SK-N-DZ (cell line): ENCODE data around the gene KIAA1614.
"Not testable (repeated sequence)": the region's sequence is repeated elsewhere in the genome, so short reads cannot be mapped to it uniquely, and the experiment has no call there.

Source experiments
- DNase-seq: peaks from one replicate; pipeline ENCODE4 v3.0.0-alpha.2; 2015; ENCODE audit warnings: low spot score

Gene KIAA1614

DNA sequence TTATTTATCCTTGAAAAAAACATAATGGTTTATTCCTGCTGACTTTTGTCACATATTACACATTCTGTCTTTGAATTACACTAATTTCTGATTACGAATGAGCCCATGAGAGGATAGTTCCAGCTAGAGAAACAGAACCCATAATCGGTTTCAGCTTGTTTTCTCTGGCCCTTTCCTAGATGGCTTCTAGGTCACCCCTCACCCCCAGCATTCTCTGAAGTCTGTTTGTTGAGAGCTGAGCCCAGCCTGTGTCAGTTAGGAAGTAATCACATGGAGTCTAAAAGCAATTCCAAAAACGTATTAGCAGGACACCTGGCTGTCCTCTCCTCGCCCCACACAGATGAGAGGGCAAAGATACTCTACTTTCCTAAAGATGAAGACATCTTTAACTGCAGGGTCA, 48.9 kb downstream of the KIAA1614 start:
- no peak for DNase-seq

DNA sequence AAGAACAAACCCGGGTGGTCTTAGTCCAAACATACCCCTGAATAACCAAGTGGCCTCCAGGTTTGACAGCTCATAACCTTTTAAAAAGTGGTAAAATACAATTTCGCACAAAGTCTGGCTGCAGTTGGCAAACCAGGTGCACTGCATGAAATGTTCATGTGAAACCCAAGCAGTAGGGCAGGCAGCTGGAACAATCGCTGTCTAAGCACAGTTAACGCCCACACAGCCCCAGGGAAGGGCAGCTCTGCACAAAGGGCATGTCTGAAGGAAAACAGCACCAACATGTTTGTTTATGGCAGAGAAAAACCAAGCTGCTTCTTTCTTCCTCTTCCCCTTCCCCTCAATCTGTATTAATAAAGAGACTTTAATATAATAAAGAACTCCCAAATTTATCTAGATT, 49.5 kb downstream of the KIAA1614 start:
- DNase-seq, result no peak

DNA sequence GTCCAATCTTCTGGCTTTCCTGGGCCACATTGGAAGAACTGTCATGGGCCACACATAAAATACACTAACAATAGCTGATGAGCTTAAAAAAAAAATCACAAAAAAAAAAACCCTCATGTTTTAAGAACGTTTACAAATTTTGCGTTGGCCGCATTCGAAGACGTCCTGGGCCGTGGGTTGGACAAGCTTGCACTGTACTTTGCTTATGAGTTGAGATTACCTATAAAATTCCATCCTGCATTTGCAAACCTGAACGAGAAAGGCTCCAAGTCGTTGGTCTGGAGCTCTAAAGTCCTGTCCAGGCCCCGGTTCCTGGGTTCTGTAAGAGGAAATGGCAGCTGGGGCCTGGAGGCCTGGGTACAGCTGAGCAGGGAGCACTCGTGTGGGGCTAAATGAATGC, 51.4 kb downstream of the KIAA1614 start:
- no peak for DNase-seq

DNA sequence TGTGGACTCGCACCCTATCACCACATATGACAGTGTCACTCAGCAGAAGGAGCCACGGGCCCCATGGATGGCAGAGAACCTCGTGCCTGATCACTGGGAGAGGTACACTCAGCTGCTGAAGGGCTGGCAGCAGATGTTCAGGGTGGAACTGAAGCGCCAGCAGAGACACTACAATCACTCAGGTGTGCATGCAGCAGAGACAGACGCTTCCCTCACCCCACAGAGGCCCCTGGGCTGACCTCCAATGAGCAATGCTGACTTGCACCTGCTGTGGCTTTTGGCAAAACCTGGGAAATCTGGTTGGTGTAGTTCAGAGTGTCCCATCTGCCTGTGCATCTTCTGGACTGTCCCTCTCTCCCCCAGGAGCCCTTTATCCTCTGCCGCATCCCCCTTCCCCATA, 51.9 kb downstream of the KIAA1614 start:
- no peak for DNase-seq

DNA sequence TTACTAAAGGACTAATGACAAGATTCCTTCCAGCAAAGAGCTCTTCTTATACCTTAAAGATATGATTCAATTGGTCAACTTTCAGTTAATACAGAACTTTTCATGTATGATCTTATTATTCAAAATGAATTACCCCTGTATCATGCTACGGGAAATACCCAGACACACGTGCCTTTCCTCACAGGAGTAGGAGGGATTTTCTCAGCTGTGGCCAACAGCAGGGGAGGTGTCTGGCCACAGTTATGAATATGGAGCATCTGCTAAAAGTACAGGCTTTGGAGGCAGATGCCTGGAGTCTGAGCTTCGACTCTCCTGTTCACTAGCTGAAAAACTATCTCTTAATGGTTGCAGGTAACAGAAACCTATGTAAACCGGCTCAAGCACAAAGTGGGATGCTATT, 53.6 kb downstream of the KIAA1614 start:
- no peak for DNase-seq

DNA sequence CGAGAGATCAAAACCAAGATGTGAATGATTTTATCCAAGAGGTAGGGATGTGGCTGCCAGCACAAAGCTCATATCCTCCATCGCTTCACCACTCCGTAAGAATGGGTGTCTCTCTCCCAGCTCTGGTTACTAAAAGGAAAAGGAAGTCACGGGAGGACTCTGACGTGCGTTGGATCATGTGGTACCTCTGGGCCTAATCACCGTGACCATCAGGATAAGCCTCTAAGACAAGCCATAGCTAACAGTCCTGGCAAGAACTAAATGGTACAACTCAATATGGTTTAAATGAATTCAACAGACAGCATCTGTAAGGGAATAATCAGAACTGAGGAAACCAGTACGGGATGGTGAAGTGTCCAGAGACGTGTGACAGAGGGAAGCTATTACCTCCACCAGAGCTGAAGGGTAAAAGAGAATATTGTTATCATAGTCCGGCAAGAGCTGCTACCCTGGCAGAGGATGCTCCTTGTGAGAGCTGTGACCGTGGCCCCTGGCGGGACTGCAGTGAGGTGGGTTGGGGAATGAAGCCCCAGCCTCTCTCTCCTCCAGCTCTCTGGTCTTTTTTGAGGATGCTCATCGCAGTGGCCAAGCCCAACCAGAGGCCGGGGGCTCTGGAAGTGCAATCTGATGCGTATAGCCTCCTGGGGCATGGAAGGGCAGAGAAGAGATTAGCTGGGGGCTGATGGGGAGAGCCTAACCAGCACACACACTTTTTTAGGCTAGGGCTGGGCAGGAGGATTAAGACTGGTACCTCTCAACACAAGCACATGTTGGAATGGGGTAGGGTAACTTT, 54.2 kb downstream of the KIAA1614 start:
- no peak for DNase-seq

DNA sequence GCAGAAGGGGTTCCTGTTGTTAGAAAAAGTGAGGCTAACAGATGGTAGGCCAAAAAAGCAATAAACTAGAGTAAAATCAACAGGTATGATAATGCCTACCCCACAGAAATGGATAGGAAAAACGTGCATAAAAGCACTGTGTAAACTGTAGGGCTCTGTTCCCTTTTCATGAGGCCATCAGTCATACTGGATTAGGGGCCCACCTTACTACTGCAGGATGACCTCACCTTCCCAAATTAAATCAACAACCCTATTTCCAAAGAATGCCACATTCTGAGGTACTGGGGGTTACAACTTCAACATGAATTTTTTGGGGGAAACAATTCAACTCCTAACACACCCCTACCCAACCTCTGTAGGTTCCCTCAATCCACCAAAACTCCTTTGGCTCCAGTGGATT, 54.9 kb downstream of the KIAA1614 start:
- no peak for DNase-seq

DNA sequence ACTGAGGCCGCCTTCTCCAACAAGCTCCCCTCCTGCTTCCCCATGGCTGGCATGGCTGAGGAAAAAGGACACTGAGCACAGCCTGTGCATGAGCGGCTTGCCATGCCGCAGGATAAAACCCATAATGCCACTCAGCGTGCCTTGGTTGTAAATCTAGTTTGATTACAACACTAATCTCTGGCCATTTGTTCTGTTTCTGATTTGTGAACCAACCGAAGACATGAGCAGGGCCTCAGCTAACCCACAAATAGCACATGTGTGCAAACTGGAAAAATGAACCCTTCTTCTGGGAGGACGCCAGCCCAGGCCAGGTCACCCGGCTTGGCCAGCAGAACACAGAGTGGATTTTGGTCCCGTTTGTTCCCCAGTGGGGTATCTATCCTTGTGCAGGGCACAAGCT, 56.1 kb downstream of the KIAA1614 start:
- not testable (repeated sequence) for DNase-seq

DNA sequence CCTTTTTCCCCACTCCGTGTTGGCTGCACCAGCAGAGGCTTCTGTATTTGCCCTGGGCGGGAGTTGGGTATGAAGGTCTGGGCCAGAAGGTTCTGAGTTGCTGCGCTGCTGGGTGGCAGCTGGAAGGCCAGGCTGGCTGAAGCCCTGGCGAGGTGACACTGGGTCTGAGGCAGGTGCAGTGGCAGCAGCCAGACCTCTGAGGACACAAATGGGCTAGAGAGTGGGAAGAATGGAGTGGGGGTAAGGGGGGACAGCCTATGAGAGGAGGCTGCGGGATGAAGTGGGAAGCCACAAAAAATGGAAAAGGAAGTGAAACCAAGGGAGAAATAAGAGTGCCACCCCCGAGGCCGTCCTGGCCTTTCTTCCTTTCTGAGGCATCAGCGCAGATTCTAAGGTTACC, 56.7 kb downstream of the KIAA1614 start:
- DNase-seq, result no peak

DNA sequence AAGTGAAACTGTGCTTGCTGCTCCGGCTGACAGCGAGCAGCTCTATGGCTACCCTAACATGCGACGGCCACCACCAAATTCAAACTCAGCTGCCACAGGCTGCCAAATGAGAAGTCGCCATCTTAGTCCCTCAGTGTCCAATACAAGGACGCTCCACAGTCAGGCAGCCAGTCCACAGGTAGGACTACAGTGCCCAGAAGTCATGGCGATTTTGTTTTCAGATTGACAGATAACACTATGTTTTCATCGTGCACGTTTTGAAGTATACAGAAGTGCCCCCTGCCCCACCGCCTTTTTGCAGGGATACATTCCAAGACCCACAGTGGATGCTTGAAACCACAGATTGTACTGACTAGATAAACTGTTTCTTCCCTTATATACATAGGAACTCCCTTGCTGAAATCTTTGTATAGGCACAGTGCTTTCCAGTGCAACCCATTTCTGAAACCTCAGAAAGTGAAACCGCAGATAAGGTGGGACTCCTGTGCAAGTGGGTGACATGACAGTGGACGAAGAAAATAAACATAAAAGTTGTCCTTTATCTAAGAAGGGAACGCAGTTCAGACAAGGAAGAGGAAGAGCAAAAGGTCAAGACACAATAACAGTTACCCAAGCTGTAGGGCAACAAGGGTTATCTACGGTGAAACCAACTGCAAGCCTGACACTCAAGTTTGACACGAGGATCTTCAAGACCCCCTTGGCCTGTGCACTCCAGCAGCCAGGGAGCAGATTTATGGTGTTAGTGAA, 57.8 kb downstream of the KIAA1614 start:
- no peak for DNase-seq

DNA sequence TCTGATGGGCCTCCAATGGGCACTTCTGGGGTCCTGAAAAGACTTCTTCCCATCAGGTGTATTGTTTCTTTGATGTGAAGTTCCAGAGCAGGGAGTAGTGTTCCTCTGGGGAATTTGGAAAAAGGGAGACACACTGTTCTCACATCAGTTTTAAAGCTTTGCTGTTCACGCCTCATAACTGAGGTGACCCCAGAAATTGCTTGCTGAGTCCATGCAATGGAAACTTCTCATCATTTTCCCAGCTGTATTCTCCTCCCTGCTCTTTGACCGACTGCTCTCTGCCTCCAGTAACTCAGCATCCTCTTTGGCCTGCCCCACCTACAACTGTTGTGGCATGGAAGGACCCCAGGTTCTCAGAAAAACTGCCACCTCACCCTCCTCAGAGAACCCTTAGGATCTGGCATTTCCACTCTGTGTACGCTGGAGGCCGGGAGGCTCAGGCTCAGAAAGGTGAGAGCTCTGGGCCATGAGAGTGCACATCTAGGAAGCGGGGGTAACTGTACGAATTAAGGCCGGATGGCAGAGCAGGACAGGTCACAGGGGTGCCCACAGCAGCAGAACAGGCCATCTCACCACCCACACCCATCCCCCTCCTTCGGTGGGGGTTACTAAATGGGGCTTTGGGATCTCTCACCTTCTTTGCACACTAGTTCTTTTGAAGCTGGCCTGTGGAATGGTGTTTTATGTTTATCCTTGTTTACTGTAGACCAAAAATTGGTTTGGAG, 58.7 kb downstream of the KIAA1614 start:
- no peak for DNase-seq

DNA sequence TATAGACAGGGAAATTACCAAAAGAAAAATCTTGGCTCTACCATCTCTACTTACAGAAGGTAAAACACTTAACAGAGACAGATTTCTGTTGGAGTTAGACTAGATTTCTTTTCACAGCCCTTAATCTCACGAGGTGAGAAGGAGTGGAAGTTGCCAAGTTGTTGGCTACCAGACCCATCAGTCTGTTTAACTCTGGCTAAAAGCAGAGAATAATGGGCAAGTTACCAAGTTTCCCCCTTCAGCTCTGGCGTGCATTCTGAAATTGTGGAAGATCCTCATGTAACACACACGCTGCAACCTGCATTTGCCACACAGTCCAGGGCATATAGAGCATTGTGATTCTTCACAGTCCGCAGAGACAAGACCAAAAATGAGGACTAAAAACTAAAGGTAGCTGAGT, 60.7 kb downstream of the KIAA1614 start:
- no peak for DNase-seq

DNA sequence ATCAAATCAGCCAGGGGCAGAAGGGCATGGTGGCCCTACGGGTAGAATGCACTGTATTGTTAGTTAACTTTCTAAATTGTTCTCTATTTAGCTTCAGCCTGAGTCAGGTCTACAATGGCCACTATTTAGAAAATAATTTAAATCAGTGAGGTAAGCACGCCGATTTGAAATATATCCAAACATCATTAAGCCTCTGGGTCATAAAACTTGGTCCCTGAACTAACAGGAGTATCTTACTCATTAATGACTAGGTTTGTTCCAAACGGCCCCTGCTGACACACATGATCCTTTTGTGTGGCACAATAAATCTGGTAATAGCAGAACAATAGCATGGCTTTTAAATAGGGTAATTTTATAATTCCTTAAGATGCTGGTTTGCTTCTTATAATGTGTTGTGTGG, 61.5 kb downstream of the KIAA1614 start:
- no peak for DNase-seq

DNA sequence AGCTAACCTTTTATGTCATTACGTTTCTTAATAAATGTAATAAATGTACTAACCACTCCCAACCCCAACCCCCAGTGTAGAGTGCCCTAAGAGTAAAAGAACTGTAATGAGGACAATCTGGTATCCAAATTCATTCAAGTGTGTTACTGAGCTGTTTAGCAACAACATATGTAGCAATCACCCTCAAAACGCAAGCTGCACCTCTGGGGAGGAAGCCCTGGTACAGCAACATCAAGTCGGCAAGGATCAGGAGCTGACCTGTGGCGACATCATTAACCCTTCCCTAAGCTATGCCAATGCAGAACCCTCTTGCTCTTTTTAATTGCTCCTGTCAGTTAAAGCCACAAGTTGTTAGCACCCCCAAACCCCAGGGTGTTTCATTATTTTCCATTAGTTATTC, 62.9 kb downstream of the KIAA1614 start:
- no peak for DNase-seq

DNA sequence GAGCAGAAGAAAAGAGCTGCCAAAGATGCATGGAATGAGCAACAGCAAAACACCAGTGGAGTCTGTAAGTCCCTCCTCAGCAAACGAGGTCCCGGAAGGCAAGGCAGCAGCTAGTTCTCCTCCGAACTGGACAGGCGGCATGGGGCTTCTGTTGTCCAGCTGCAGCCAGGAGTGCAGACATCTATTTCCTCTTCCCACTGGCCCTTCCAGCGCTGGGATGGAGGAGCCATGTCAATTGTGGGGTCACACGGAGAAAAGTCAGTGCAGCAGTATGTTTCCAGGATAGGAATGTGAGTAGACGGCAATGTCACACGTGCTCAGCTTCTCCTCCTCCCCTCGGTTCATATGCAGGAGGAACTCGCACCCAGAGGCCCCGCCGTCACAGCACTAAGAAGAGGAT, 63.5 kb downstream of the KIAA1614 start:
- no peak for DNase-seq

DNA sequence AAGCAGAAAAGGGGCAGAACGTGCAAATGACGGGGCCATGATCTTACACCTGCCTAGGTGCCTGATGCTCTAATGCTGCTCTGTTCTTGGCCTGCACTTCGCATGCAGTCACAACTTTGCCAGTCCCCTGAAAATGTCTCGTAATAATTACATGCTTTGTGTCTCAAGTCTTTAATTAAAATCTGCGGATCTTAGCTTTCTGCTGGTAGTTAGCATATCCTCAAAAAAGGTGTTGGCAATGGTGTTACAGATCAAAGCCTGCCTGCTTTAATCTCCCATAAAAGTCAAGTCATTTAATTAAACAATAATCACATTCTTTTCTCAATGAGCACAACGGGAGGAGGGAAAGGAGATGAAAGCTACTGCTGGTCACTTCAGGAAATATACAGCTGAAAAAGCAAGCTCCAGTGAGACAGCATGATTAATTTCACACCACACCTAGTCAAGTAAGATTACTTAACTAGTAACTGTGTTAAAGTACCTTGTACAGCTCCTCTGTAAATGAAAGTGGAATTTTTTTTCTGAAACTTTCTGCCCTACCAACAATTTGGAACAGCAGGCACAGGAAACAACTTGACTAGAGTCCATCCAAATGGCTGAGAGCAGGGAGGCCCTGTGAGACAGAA, 64.1 kb downstream of the KIAA1614 start:
- DNase-seq, result no peak

DNA sequence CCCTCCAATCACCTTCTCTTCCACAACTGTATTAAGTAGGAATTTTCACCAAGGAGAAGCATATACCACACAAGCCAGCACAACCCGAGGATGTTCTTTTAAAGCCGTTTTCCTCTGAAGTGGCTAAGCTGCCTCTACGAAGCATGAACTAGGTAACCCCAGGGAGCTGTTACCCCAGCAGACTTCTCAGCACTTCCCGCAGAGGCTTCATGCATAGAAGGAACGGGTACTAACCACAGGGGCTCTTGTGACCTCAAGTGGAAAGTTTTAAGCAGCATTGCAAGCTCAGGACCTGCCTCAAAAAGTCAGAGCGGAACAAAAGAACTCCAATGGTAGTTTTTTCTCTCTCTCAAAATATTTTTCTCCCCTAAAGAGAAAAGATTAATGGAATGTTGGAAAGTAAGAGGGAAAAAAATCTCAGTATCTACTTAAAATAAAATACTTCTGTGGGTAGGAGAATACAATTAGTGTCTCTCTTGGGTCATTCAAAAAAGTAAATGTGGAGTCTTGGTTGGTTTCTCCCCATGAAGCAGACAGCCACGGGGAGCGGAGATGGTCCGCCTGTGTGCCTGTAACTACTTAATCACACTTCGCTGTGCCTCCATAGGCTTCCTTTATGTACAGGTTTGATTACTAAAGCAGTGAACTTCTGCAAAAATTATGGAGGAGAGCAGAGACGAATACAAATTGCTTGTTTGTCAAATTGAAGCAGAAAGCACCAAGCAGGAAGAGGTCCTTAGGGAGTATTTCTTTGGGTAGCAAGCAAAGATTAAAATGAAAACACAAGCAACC, 69.1 kb downstream of the KIAA1614 start:
- no peak for DNase-seq

DNA sequence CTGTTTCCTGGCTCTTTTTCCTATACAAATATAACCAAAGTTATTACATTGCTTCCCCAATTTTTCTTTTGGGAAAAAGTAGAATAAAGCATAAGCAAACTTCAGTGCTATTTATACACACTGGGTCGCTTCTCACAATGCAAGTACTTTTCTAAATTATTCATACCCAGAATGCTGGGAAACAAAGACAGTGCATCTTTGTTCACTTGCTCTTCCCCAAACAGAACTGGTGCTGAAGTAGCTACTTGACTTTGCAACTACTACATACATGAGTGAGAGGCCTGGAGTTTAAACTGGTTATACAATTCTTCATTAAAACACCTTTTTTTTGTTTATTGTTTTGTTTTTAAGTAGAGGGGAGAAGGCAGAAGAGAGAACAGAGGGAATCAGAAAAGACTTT, 69.7 kb downstream of the KIAA1614 start:
- DNase-seq, result no peak

DNA sequence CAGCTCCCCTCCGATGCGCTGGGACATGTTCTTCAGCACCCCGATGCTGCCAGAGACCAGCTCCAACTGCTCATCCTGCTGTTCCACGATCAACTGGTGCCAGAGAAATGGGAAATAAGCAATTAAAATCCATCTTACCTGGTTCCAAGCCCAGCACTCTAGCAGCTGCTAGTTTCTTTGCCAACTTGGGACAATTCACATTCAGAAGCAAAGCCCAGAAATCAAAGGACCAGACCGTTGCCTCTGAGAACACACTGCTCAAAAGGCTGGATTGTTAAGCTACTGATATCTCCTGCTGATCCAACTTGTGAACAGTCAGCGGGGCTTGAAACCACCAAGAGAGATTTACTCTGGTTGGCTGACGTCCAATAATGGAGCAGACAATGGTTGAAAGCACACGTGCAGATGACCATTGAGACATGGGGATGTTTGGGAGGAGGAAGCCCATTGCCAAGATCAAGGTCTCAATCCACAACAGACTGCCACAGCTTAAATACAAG, 75.6 kb downstream of the KIAA1614 start:
- DNase-seq, result no peak

DNA sequence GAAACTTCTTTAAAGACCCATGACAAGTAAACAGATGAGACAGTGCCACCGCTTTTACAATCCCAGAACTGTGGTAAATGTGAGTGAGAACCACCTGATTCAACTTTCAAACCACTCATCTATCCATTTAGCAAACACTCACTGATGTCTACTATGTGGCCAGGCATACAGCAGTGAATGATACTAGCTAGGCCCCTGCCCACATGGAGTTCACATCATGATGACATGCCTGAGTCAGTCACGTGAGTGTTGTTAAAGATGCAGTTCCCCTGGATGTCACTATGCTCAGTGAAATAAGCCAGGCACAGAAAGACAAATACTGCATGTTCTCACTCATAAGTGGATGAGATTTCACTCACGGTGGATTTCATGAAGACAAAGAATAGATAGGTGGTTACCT, 81.6 kb downstream of the KIAA1614 start:
- DNase-seq, result peak; percentile 29

DNA sequence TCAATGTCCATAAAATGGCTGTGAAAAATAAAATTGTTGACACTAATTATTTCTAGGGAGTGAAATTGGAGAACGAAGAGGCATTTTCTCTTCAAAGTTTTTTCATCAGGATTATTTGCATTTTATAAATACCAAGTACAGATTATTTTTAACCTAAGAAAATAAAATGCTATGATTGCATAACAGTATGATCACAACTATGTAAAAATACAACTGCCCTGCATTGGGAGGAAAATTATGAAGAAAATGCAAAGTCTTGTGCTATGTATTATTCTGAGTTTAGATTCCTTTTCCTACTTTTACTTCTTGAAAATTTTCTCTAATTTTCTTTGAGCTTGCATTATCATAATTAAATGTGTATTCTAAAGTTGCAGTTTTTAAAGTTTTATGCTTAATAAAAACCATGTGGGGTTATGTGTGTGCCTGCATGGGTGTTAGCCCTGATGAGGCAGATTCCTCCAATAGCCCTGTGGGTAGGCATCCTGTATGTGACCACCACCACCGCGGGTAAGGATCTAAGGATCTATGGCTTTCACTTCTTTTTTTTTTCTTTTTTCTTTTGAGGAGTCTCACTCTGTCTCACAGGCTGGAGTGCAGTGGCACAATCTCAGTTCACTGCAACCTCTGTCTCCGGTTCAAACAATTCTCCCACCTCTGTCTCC, 85.3 kb downstream of the KIAA1614 start:
- no peak for DNase-seq
